A172 (cell line): ENCODE measurements around the gene LHPP. TPM values are rescaled to one million over a fixed set of nuclear protein-coding genes. Genes with fewer than 3 reads are reported as not detected.
"Not testable (repeated sequence)": the region's sequence is repeated elsewhere in the genome, so short reads cannot be mapped to it uniquely, and the experiment has no call there.

Experiments
- DNase-seq: peaks from one replicate; pipeline ENCODE4 v3.0.0-alpha.2; 2015; ENCODE audit warnings: low spot score
- total RNA-seq: library from RNA; depleted of rRNA; stranded (reverse); fragments of >200 nt; shearing (Covaris generic); gene quantifications from 2 replicates; pipeline ENCODE4 v1.2.3, GENCODE V29; 2014

LHPP gene
- total RNA-seq, 1 experiment from 2014 or later, result 6.3 TPM

DNA sequence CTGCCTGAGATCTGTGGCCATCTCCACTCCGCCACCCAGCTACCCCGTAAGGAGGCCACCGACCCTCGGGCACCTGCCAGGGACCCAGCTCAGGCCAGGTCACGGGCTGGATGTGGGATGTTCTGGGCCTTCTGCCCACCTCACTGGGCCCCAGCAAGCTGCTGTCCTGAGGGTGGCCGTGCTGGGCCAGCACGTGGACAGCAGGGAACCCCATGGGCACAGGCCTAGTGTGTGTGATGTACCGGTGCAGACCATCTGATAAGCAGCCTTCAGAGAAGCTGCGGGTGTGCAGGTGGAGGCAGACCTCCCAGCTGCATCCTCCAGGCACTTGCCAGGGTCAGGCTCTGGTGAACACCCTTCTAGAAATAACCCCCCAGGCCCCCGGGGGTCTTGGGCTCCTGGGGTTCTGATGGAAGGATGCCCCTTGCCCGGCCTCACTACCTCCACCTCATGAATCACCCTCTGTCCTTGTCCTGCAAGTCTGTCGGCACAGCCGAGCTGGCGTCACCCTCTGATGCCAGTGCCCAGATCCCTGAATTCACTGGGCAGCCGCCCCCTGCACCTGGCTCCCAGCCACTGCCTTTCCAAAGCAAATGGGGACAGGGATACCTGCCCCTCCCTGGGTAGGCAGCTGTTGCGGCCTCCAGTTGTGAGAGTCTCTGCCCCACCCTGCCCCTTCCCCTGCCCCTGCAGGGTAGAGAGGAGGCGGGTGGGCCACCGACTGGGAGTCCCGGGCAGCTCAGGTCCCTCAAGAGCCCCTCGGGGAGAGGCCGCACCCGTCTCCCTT lies 142.8 kb downstream of the LHPP start:
- DNase-seq, result no peak

GRCh38 chr10:124605001-124605370 lies 143.4 kb downstream of the LHPP start:
- DNase-seq, result no peak

- no peak for DNase-seq
These were observed 143.8 kb downstream of the LHPP start for GRCh38 chr10:124605481-124605855.

DNA sequence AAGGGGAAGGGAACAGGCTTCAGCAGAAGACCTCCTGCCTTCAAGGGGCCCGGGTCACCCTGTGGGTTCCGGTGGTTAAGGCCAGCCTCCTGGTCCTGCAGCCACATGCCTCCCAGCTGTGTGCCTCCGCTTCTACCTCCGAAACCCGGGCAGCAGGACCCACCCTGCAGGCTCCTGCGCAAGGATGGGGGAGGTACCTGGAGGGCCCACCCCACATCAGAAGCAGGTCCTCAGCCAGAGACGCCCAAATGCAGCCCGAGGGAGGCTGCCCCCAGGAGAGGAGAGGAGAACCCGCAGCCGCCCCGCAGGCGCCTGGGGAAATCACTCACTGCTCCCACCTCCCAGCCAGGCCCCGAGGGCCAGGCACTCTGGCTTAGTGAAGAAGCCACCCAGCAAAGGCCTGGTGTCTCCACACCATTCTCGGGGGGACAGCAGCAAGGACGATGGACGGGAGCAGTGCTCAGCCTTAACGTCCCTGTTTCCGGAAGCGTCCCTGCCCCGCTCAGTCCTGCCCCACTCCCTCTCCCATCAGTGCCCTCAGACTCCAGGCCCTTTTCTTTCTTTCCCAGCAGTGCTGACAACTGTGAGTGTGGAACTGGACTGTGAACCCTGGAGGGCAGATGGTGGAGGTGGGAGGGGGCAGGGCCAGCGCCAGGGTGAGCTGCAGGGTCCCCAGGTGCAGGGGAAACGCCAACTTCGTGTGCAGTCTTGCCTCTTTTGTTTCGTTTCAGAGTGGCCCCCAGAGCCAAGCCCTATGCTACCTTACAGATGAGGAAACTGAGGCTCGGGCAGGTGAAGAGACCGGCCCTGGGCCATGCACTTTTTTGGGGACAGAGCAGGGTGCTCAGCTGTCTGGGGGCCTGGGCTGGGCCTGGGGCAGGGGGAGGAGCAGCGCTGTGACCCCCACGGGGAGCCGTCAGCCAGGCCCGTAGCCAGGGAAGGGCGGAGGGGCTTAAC lies 144.5 kb downstream of the LHPP start:
- DNase-seq, result no peak

DNA sequence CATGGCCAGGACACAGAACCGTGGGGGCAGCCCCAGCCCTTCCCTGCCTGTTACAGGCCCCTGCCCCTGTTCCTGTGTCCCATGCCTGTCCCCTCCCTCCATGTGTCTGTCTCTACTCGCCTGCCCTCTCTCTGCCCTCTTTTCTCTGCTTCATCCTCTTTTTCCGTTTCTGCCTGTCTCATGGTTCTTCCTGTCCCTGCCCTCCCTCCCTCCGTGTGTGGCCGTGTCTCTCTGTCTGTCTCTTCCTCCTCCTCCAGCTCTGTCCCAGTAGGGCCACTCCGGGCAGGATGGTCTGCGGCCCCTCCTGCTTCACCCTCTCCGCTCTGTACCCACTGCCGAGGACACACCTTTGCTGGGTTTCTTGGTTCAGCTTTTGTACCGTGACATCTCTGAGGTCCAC lies 145.2 kb downstream of the LHPP start:
- no peak for DNase-seq

DNA sequence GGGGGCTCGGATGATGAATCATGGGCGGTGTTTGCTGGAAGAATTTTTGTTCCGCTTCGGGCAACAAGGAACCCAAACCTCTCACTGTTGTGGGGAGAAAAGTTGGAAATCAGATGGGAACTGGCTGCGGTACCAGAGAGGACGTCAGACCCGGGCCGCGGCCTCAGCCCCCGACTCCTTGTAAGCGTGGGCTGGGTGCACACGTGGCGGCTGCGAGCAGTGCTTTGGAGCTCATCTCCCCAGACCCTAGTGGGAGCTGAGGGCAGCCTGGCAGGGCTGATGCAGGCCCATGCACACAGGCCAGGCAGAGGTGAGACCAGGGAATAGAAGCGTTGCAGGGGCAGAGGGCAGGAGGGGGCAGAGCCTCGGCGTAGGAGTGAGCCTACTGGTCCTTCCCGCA lies 146.1 kb downstream of the LHPP start:
- no peak for DNase-seq

GRCh38 chr10:124608093-124608721 lies 146.6 kb downstream of the LHPP start:
- DNase-seq, result no peak

DNA sequence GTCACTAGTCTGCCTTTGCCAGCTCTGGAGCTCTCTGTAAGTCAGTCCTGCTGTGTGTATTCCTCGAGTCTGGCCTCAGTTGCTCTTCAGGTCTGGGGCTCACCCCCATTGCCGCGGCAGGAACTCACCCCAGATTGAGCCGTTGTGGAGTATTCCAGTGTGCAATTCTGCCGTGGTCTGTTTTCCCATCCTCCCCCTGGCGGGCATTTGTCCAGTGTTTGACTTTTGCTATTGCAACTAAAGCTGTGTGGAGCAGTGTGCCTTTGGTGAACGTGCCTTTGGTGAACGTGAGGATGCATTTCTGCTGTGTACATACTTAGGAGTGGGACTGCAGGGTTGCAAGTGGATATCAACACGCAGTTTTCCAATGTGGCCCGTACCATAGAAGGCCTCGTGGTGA lies 148.1 kb downstream of the LHPP start:
- no peak for DNase-seq

DNA sequence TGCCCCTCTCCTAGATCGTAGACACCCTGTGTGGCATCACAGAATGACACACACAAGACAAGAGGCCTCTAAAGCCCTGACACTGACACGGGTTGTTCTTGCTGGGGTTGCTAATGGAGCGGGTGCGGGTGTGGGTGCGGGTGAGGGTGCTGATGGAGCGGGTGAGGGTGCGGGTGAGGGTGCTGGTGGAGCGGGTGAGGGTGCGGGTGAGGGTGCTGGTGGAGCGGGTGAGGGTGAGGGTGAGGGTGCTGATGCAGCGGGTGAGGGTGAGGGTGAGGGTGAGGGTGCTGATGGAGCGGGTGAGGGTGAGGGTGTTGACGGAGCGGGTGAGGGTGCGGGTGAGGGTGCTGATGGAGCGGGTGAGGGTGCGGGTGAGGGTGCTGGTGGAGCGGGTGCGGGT lies 148.6 kb downstream of the LHPP start:
- not testable (repeated sequence) for DNase-seq

- not testable (repeated sequence) for DNase-seq
These were observed 149.2 kb downstream of the LHPP start for GRCh38 chr10:124610851-124611250.

DNA sequence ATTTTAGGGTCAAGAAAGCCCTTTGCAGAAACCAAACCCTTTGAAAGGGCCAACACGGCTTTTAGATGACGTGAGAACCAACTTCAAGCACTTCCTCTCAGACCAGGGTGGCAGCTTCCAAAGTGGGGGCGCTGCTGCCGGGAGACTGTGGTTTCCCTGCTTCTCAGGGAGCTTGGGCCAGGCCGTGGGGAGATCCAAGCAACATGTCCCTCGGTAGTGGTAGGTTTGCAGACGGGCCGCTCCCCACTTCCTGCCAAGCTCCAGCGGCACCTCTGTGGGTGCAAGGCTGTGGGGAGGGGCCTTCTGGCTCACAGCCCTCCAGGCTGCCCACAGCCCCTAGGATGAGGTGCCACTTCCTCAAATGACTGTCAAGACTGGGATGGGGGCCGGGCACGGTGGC lies 150.1 kb downstream of the LHPP start:
- DNase-seq, result no peak

DNA sequence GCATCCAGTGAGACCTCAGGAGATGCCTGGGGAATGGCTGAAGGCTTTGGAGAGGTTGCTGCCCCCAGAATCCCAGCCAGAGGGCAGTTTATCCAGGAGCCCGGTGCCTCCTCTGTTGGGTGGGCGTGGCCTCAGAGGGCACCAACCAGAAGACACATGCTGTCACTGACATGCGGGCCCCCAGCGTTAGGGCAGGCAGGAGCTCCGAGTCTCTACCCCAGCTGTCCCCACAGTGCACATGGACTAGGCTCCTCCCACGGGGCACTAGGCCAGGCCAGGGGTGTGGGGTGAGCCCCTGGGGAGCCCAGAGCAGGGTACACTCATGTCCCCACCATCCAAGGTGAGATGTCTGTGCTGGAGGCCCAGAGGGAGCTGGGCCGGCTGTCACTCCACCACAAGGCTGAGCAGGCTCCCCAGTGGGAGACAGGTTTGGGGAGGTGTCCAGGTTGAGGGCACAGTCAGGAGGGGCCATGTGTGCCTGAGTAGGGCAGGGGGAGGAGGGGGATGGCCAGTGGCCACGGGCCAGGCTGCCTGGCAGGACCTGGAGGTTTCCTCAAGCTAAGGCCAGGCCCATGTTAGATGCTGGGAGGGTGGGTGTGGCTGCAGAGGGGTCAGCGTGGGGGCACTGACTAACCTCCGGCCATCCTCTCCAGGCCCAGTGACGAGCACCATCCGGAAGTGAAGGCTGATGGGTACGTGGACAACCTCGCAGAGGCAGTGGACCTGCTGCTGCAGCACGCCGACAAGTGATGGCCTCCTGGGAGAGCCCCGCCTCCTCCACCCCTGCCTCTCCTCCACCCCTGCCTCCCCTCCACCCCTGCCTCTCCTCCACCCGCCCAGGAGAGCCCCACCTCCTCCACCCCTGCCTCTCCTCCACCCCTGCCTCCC lies 151.2 kb downstream of the LHPP start:
- peak; percentile 11 for DNase-seq

GRCh38 chr10:124614003-124614659 lies 152.5 kb downstream of the LHPP start:
- no peak for DNase-seq

- no peak for DNase-seq
These were observed 153.6 kb downstream of the LHPP start for GRCh38 chr10:124615259-124615658.

- DNase-seq, result no peak
These were observed 154.6 kb downstream of the LHPP start for GRCh38 chr10:124616040-124616835.

DNA sequence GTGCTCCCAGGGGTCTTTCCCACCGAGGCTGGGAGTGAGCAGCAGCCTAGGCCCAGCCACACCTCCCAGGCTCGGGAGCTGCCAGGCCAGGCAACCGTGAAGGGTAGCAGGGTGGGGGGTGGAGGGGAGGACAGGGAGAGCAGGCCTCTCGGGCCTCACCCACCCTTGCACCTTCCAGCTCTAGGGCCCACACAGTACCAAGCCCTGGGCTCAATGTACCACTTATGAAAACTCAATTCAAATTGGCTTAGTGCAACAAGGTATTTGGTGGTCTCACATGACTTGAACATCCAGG lies 155.2 kb downstream of the LHPP start:
- no peak for DNase-seq

DNA sequence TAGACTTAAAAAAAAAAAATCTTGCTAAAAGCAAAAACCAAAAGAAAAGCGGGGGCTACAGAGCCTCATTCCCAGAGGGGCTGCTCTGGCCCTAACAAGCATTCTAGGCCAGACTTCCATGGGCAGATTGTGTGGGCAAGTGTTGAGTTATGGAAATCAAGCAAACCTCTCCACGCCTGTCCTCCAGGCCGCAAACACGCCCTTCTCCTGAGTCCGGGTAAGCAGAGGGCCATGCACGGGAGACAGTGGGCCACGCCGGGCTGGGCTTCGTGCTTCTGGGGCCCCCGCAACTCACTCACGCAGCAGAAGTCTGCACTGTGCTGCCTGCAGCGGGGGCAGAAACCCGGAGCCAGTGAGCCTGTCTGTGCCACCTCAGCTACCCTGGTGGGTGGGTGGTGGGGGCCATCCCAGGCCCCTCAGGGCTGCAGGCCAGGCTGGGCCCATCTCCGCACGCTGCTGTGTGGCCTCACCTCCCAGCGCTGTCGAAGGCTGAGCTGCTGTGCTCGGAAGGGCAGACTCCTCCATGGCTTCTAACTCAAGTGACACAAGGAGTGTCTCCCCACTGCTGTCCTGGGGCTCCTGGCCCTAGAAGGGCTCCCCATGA lies 156.9 kb downstream of the LHPP start:
- no peak for DNase-seq

DNA sequence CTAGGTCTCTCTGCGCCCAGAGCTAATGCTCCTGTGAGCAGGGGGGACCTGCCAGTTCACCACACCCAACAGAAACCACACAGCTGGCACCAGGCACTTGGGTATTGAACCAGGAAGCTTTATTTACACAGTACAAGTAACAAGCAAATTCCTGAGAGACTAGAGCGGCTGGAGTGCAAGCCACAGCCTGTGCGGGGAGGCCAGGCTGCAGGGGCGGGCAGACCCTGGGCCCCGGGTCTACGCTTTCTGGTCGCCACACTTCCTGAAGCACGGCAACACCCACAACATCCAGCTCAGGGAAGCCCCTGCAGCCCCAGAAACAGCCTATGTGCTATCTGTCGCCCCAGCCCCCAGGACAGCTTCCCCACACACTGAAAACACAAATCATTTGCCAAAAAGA lies 157.6 kb downstream of the LHPP start:
- DNase-seq, result no peak

DNA sequence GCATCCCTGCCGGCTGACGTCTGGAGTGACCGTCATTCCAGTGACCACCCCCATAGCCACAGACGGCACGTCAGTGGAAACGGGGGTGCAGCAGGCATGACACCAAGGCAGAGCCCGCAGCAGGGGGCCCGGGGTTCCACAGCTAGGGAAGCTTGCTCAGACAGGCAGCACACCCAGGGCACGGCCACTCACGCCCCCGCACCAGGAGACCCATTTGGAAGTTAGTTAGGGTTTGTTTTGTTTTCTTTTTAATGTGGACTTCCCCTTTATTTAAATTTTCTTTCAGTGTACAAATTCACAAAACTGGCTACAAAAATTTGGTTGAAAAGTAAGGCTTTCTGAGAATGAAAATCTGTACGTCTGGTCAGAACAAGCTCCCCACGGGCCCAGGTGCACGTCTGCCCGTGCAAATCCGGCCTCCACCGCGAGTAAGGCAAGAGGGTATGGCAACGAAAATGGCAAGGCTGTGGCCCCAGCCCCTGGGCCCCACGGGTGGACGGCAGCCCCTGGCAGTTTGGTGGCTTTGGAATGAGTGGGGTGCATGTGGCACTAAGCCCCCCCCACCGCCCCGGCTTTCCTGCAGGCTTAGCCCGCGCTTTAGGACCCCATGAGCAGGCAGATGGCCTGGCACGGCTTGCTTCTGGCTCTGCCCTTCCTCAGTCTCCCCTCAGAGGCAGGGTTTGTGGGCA lies 158.3 kb downstream of the LHPP start:
- DNase-seq, result no peak
